K562 (cell line): ENCODE results near the gene PAXIP1. TPM values are rescaled to one million over a fixed set of nuclear protein-coding genes. Genes with fewer than 3 reads are reported as not detected.

Experiments used
- FOXK2 ChIP-seq, 2 experiments: fragments of 450-650 bp; IDR thresholded peaks in 1 of 2; conservative IDR thresholded peaks in 1 of 2; 2 replicates each; pipeline ENCODE4 v1.6.1; 2016; ENCODE audit warnings: low read depth in 2 of 2, mild to moderate bottlenecking in 1 of 2
- HDAC1 ChIP-seq, 2 experiments: fragments of 450-650 bp; IDR thresholded peaks; 2 replicates each; pipeline ENCODE4 v1.6.1; 2016 to 2017; ENCODE audit warnings: inconsistent platforms in 1 of 2, mild to moderate bottlenecking in 1 of 2, moderate library complexity in 1 of 2
- JUND ChIP-seq, 2 experiments: IDR thresholded peaks; 2 replicates in 1 of 2; 3 replicates in 1 of 2; pipeline ENCODE4 v1.6.1; 2011; ENCODE audit warnings: borderline replicate concordance in 2 of 2, low read depth in 2 of 2, low read length in 2 of 2, improper control_type of control experiment in 1 of 2, missing biosample characterization in 1 of 2, missing genetic modification characterization in 1 of 2, missing genetic modification reagents in 1 of 2
- KAT8 ChIP-seq: fragments of 450-650 bp; IDR thresholded peaks from 2 replicates; pipeline ENCODE4 v1.6.1; 2016; ENCODE audit warnings: low read depth, mild to moderate bottlenecking
- KLF6 ChIP-seq: fragments of 250-450 bp; sonication (Bioruptor Pico); IDR thresholded peaks from 2 replicates; pipeline ENCODE4 v1.4.0; 2020; ENCODE audit warnings: mild to moderate bottlenecking, moderate library complexity, borderline replicate concordance
- LCOR ChIP-seq: sonication (generic); formaldehyde crosslinking; IDR thresholded peaks from 2 replicates; pipeline ENCODE4 v1.8.0; 2022; ENCODE audit warnings: mild to moderate bottlenecking, missing genetic modification reagents
- NFE2L1 ChIP-seq: fragments of 450-650 bp; IDR thresholded peaks from 2 replicates; pipeline ENCODE4 v1.6.1; 2016; ENCODE audit warnings: missing genetic modification characterization, low read depth, mild to moderate bottlenecking, missing compliant biosample characterization, moderate library complexity, borderline replicate concordance
- POLR2H ChIP-seq: IDR thresholded peaks from 2 replicates; pipeline ENCODE4 v1.6.1; 2016; ENCODE audit warnings: missing genetic modification characterization, low read depth, mild to moderate bottlenecking, control low read depth, missing compliant biosample characterization, moderate library complexity
- RAD21 ChIP-seq, 2 experiments: fragments of 250-450 bp in 1 of 2; fragments of 450-650 bp in 1 of 2; sonication (Bioruptor Pico) in 1 of 2; formaldehyde crosslinking in 1 of 2; IDR thresholded peaks in 1 of 2; conservative IDR thresholded peaks in 1 of 2; 2 replicates each; pipeline versions ENCODE4 v1.4.0 to v1.8.0; 2020 to 2022; ENCODE audit warnings: mild to moderate bottlenecking in 2 of 2, moderate library complexity in 1 of 2
- RFX7 ChIP-seq: fragments of 250-450 bp; sonication (Bioruptor Pico); IDR thresholded peaks from 2 replicates; pipeline ENCODE4 v1.5.1; 2021; ENCODE audit warnings: mild to moderate bottlenecking
- U2AF2 ChIP-seq: fragments of 200-400 bp; formaldehyde crosslinking; optimal IDR thresholded peaks from 2 replicates; pipeline ENCODE3; 2017; ENCODE audit warnings: low read depth, mild to moderate bottlenecking, low read length
- ZBED1 ChIP-seq: IDR thresholded peaks from 2 replicates; pipeline ENCODE4 v1.6.1; 2014
- ZC3H8 ChIP-seq: fragments of 450-650 bp; IDR thresholded peaks from 2 replicates; pipeline ENCODE4 v1.6.1; 2017
- ZNF121 ChIP-seq: sonication (generic); formaldehyde crosslinking; conservative IDR thresholded peaks from 2 replicates; pipeline ENCODE4 v1.8.0; 2022; ENCODE audit warnings: missing genetic modification reagents
- ZNF57 ChIP-seq: fragments of 450-650 bp; formaldehyde crosslinking; IDR thresholded peaks from 2 replicates; pipeline ENCODE4 v1.4.0; 2020; ENCODE audit warnings: mild to moderate bottlenecking, moderate library complexity
- ZNF583 ChIP-seq: fragments of 250-450 bp; sonication (Bioruptor Pico); IDR thresholded peaks from 2 replicates; pipeline ENCODE4 v1.4.0; 2020
- ZNF780A ChIP-seq: fragments of 250-450 bp; sonication (Bioruptor Pico); IDR thresholded peaks from 2 replicates; pipeline ENCODE4 v1.5.0; 2021; ENCODE audit warnings: mild to moderate bottlenecking
- polyA plus RNA-seq, 8 experiments: library from polyadenylated mRNA; depleted of rRNA in 4 of 8; stranded (reverse) in 5 of 8; unstranded in 3 of 8; fragments of >200 nt; fragmentation: Nextera tagmentation in 2 of 8; fragmentation: Illumina TruSeq in 1 of 8; extraction: Ambion mirVana in 2 of 8; extraction: Trizol in 1 of 8; gene quantifications; 2 replicates each; pipeline versions ENCODE4 v1.2.1 to v1.2.3, GENCODE V29; 2011 to 2014; ENCODE audit warnings: inconsistent platforms in 1 of 8, missing spikeins in 1 of 8
- total RNA-seq, 7 experiments: library from RNA; depleted of rRNA in 6 of 7; stranded (reverse); fragments of >200 nt in 6 of 7; fragmentation: Illumina TruSeq in 2 of 7; extraction: Trizol in 2 of 7; gene quantifications; 2 replicates each; pipeline versions ENCODE4 v1.2.1 to v1.2.3, GENCODE V29; 2011 to 2021; ENCODE audit warnings: low replicate concordance in 1 of 7
- TF ChIP-seq, protein P1 (sequence below): fragments of 200-800 bp; sonication (Bioruptor generic); IDR thresholded peaks from 2 replicates; pipeline ENCODE4 v1.6.1; 2016; ENCODE audit warnings: missing genetic modification characterization, missing compliant biosample characterization
- TF ChIP-seq, protein P2 (sequence below), 2 experiments: fragments of 200-800 bp in 1 of 2; sonication (Bioruptor generic) in 1 of 2; sonication (generic) in 1 of 2; formaldehyde crosslinking in 1 of 2; IDR thresholded peaks in 1 of 2; conservative IDR thresholded peaks in 1 of 2; 2 replicates each; pipeline versions ENCODE4 v1.5.0 to v1.6.1; 2016 to 2020; ENCODE audit warnings: missing compliant biosample characterization in 1 of 2, missing genetic modification characterization in 1 of 2, missing genetic modification reagents in 1 of 2
- TF ChIP-seq, protein P3 (sequence below): fragments of 450-650 bp; IDR thresholded peaks from 2 replicates; pipeline ENCODE4 v1.6.1; 2016; ENCODE audit warnings: antibody characterized with exemption

The PAXIP1 gene
- total and polyA plus RNA-seq, 9 of the 15 experiments (the other 6 are each of a cell fraction or from before 2014, with no cell fraction given), result 9.7 to 37.9 (median 28.4) TPM

DNA sequence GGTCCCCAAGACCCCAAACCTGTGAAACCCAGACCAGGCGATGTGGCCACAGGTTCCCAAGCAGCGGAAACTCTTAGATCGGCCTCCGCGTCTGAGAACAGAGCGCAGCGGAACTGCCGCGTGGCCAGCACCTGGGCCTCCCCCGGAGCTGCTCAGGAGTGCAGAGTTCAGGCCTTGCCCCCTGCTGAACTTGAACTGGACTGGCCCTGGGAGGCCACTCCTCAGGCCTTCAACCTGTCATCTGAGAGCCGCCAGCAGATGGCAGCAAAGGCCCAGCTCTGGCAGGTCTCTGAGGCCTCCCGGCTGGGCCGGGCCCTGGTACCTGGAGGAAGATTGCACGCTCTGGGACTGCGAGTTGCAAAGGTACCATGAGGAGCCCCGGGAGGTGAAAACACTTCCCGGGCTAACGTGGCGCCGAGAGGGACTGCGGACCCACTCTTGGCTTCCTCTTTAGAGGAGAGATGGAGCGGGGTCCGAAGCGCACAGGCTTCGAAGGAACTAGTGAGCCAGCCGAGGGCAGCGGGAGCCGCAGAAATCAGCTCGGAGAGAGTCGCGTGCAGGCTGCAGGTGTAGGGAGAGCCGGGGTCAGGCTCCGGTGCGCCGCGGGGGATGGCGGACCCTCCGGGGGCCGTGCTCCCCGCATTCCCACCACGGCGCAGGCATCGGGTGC is 89.2 kb downstream of the PAXIP1 start (continued):
- TF ChIP-seq KLF6 (CRISPR knock-in tag) (no peak), ZNF121 (CRISPR knock-in tag) (no peak), NFE2L1 (no peak), RAD21 (CRISPR knock-in tag; conservative IDR thresholded peaks at IDR 0.05 in 1 of 2, IDR thresholded peaks at IDR 0.05 in 1 of 2) (peak; percentile 74 to 93), POLR2H (tag) (no peak), LCOR (CRISPR knock-in tag) (no peak), ZNF57 (no peak), JUND (IDR thresholded peaks at IDR 0.05; ENCODE audit: borderline replicate concordance, low read depth, low read length) (0 out of 2 replicates have a peak, but pooled peaks have one; percentile 11), JUND (tag; IDR thresholded peaks at IDR 0.05; ENCODE audit: borderline replicate concordance, low read depth, low read length) (no peak; the same call in 2 of the 3 replicates), U2AF2 (no peak), KAT8 (no peak), FOXK2 (conservative IDR thresholded peaks at IDR 0.05 in 1 of 2, IDR thresholded peaks at IDR 0.05 in 1 of 2; ENCODE audit: low read depth in 2 of 2) (no peak), HDAC1 (IDR thresholded peaks at IDR 0.05) (no peak), ZNF583 (CRISPR knock-in tag) (no peak), ZC3H8 (no peak), ZBED1 (no peak), RFX7 (CRISPR knock-in tag) (no peak), ZNF780A (CRISPR knock-in tag) (no peak)
- TF ChIP-seq, protein P1, sequence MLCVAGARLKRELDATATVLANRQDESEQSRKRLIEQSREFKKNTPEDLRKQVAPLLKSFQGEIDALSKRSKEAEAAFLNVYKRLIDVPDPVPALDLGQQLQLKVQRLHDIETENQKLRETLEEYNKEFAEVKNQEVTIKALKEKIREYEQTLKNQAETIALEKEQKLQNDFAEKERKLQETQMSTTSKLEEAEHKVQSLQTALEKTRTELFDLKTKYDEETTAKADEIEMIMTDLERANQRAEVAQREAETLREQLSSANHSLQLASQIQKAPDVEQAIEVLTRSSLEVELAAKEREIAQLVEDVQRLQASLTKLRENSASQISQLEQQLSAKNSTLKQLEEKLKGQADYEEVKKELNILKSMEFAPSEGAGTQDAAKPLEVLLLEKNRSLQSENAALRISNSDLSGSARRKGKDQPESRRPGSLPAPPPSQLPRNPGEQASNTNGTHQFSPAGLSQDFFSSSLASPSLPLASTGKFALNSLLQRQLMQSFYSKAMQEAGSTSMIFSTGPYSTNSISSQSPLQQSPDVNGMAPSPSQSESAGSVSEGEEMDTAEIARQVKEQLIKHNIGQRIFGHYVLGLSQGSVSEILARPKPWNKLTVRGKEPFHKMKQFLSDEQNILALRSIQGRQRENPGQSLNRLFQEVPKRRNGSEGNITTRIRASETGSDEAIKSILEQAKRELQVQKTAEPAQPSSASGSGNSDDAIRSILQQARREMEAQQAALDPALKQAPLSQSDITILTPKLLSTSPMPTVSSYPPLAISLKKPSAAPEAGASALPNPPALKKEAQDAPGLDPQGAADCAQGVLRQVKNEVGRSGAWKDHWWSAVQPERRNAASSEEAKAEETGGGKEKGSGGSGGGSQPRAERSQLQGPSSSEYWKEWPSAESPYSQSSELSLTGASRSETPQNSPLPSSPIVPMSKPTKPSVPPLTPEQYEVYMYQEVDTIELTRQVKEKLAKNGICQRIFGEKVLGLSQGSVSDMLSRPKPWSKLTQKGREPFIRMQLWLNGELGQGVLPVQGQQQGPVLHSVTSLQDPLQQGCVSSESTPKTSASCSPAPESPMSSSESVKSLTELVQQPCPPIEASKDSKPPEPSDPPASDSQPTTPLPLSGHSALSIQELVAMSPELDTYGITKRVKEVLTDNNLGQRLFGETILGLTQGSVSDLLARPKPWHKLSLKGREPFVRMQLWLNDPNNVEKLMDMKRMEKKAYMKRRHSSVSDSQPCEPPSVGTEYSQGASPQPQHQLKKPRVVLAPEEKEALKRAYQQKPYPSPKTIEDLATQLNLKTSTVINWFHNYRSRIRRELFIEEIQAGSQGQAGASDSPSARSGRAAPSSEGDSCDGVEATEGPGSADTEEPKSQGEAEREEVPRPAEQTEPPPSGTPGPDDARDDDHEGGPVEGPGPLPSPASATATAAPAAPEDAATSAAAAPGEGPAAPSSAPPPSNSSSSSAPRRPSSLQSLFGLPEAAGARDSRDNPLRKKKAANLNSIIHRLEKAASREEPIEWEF (CRISPR knock-in tag), result no peak
- TF ChIP-seq, protein P2, sequence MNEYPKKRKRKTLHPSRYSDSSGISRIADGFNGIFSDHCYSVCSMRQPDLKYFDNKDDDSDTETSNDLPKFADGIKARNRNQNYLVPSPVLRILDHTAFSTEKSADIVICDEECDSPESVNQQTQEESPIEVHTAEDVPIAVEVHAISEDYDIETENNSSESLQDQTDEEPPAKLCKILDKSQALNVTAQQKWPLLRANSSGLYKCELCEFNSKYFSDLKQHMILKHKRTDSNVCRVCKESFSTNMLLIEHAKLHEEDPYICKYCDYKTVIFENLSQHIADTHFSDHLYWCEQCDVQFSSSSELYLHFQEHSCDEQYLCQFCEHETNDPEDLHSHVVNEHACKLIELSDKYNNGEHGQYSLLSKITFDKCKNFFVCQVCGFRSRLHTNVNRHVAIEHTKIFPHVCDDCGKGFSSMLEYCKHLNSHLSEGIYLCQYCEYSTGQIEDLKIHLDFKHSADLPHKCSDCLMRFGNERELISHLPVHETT (CRISPR knock-in tag; conservative IDR thresholded peaks at IDR 0.05 in 1 of 2, IDR thresholded peaks at IDR 0.05 in 1 of 2), result no peak
- TF ChIP-seq, protein P3, sequence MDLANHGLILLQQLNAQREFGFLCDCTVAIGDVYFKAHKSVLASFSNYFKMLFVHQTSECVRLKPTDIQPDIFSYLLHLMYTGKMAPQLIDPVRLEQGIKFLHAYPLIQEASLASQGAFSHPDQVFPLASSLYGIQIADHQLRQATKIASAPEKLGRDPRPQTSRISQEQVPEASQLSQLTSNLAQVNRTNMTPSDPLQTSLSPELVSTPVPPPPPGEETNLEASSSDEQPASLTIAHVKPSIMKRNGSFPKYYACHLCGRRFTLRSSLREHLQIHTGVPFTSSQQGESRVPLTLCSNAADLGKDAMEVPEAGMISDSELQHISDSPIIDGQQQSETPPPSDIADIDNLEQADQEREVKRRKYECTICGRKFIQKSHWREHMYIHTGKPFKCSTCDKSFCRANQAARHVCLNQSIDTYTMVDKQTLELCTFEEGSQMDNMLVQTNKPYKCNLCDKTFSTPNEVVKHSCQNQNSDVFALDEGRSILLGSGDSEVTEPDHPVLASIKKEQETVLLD, result no peak
